Tibial nerve (tissue), 4 donors: Measurements from ENCODE around the gene EML1. TPM values are rescaled to one million over a fixed set of nuclear protein-coding genes. Genes with fewer than 3 reads are reported as not detected.

Source experiments
- DNase-seq, 2 donors: peaks; one replicate each; pipeline ENCODE4 v3.0.0-alpha.2; 2019; ENCODE audit warnings: low spot score in 2 of 2
- H3K27ac ChIP-seq, 4 donors: fragments of 200-600 bp; sonication (generic) in 3 of 4; one replicate each; pipeline ENCODE4 v1.5.1; 2017 to 2019; ENCODE audit warnings: mild to moderate bottlenecking in 1 of 4
- H3K27me3 ChIP-seq, 2 donors: fragments of 200-600 bp; sonication (generic) in 1 of 2; one replicate each; pipeline versions ENCODE4 v1.5.1 to v1.6.0; 2017 to 2019
- H3K36me3 ChIP-seq, 3 donors: fragments of 200-600 bp; sonication (generic); one replicate each; pipeline ENCODE4 v1.5.1; 2018 to 2019
- H3K4me1 ChIP-seq, 4 donors: fragments of 200-600 bp; sonication (generic) in 3 of 4; one replicate each; pipeline ENCODE4 v1.5.1; 2017 to 2019
- H3K4me3 ChIP-seq, 4 donors: fragments of 200-600 bp; sonication (generic) in 3 of 4; one replicate each; pipeline ENCODE4 v1.5.1; 2017 to 2019; ENCODE audit warnings: mild to moderate bottlenecking in 1 of 4, moderate library complexity in 1 of 4
- H3K9me3 ChIP-seq, 4 donors: fragments of 200-600 bp; sonication (generic) in 3 of 4; one replicate each; pipeline ENCODE4 v1.5.1; 2017 to 2019
- CTCF ChIP-seq, 5 experiments: fragments of 200-600 bp in 3 of 5; fragments of 450-650 bp in 2 of 5; sonication (generic) in 3 of 5; IDR thresholded peaks; one replicate each; pipeline ENCODE4 v1.5.1; 2016 to 2019; ENCODE audit warnings: antibody characterized with exemption in 5 of 5, mild to moderate bottlenecking in 3 of 5, moderate library complexity in 2 of 5
- EP300 ChIP-seq, 2 donors: sonication (generic); formaldehyde crosslinking; IDR thresholded peaks; one replicate each; pipeline ENCODE4 v1.6.1; 2017; ENCODE audit warnings: antibody characterized with exemption in 2 of 2, mild to moderate bottlenecking in 1 of 2
- POLR2A ChIP-seq, 2 donors: fragments of 450-650 bp; IDR thresholded peaks; one replicate each; pipeline ENCODE4 v1.6.1; 2017; ENCODE audit warnings: antibody characterized with exemption in 2 of 2, mild to moderate bottlenecking in 2 of 2, moderate library complexity in 2 of 2
- WGBS, 2 donors: methylation state at CpG; one replicate each; pipeline ENCODE4 v1.1.5; 2018; 5-methylcytosine and 5-hydroxymethylcytosine counted together
- total RNA-seq, 4 donors: library from RNA; depleted of rRNA; stranded (reverse); fragments of >200 nt; gene quantifications; one replicate each; pipeline ENCODE4 v1.1.0, GENCODE V29; 2016

EML1 gene
- total RNA-seq: 10 to 100 TPM; 32.4 to 82.8 (median 55.2) TPM

GRCh38 chr14:99793213-99794150 lies at the start of gene EML1:
Gene EML1, plus strand, starts transcription at chr14:99793413. Its CDS starts 64 bp downstream, at chr14:99793477.
- peaks cover 0 to 50% (median 12%) of the 10 kb centered on the region in 4 donors for H3K4me1 ChIP-seq
- H3K4me3 ChIP-seq: peak within 1 kb of the TSS; percentile 37 to 76 (median 48)
- TF ChIP-seq EP300 (IDR thresholded peaks at IDR 0.05) (no peak), CTCF (IDR thresholded peaks at IDR 0.05) (peak in 4 of 5 experiments; percentile 13 to 40 (median 24)), POLR2A (IDR thresholded peaks at IDR 0.05) (peak; percentile 38 to 40)
- 0 to 2% methylated on average over 6 to 18 of the region's 121 CpGs for WGBS, 2 donors
- no peaks in the 10 kb centered on the region for H3K9me3 ChIP-seq
- peak; percentile 65 to 75 for DNase-seq
- H3K36me3 ChIP-seq: no peaks in the 10 kb centered on the region
- no peaks in the 10 kb centered on the region for H3K27me3 ChIP-seq
- H3K27ac ChIP-seq: peak within 1 kb of the TSS; percentile 76 to 95 (median 90)

- Histone ChIP-seq H3K4me3 (no peak overlapping the region), H3K4me1 (peaks cover 0 to 45% (median 17%) of the 10 kb centered on the region in 4 donors), H3K36me3 (no peaks in the 10 kb centered on the region), H3K27me3 (no peaks in the 10 kb centered on the region), H3K9me3 (no peaks in the 10 kb centered on the region), H3K27ac (peak overlapping the region in 2 of 4 donors; percentile 28 to 77)
- no peak for DNase-seq
- TF ChIP-seq CTCF (IDR thresholded peaks at IDR 0.05) (no peak), EP300 (IDR thresholded peaks at IDR 0.05) (no peak), POLR2A (IDR thresholded peaks at IDR 0.05) (no peak)
- WGBS, 2 donors: 44 to 47% methylated on average over 11 of the region's 11 CpGs
These were observed 48.9 kb upstream of the EML1 start for GRCh38 chr14:99744199-99744872.

- WGBS, 2 donors: 76 to 80% methylated on average over 7 of the region's 7 CpGs
- H3K4me3 ChIP-seq: no peak overlapping the region
- TF ChIP-seq POLR2A (IDR thresholded peaks at IDR 0.05) (no peak), CTCF (IDR thresholded peaks at IDR 0.05) (no peak)
- H3K27ac ChIP-seq: peak overlapping the region in 2 of 4 donors; percentile 42 to 77
- H3K36me3 ChIP-seq: no peaks in the 10 kb centered on the region
- H3K9me3 ChIP-seq: no peaks in the 10 kb centered on the region
- H3K4me1 ChIP-seq: peaks cover 0 to 50% (median 17%) of the 10 kb centered on the region in 4 donors
- no peaks in the 10 kb centered on the region for H3K27me3 ChIP-seq
- DNase-seq: no peak
These were observed 48.4 kb upstream of the EML1 start for GRCh38 chr14:99744873-99745224.

- no peaks in the 10 kb centered on the region for H3K27me3 ChIP-seq
- H3K27ac ChIP-seq: peak overlapping the region; percentile 18 to 77 (median 50)
- H3K9me3 ChIP-seq: no peaks in the 10 kb centered on the region
- WGBS, 2 donors: 51 to 52% methylated on average over 10 of the region's 10 CpGs
- no peak for DNase-seq
- peaks cover 0 to 54% (median 17%) of the 10 kb centered on the region in 4 donors for H3K4me1 ChIP-seq
- no peak for TF ChIP-seq CTCF (IDR thresholded peaks at IDR 0.05)
- TF ChIP-seq EP300 (IDR thresholded peaks at IDR 0.05): peak in 1 of 2 donors; percentile 37
- H3K4me3 ChIP-seq: no peak overlapping the region
- H3K36me3 ChIP-seq: no peaks in the 10 kb centered on the region
These were observed 47.8 kb upstream of the EML1 start for GRCh38 chr14:99745307-99745951.
